Measurements from ENCODE around the gene SYNM.
"Not testable (repeated sequence)": the region's sequence is repeated elsewhere in the genome, so short reads cannot be mapped to it uniquely, and the experiment has no call there.

SYNM gene

DNA sequence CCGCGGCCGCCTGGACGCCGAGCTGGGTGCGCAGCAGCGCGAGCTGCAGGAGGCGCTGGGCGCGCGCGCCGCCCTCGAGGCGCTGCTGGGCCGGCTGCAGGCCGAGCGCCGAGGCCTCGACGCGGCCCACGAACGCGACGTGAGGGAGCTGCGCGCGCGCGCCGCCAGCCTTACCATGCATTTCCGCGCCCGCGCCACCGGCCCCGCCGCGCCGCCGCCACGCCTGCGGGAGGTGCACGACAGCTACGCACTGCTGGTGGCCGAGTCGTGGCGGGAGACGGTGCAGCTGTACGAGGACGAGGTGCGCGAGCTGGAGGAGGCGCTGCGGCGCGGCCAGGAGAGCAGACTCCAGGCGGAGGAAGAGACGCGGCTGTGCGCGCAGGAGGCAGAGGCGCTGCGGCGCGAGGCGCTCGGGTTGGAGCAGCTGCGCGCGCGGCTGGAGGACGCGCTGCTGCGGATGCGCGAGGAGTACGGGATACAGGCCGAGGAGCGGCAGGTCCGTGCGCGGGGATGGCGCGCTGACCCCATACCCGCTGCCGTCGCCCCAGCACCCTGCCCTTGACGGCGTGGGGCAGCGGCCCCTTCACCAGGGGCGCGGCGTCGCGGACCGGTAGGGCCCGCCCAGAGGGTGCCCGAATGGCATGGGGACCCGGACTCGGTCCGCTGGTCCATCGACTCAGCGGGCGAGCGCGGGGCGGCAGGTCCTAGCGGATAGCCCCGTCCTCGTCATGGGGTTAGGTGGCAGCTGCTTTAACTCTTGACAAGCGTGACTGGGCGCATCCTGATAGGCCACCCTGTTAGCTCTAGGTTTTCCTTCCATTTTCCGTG lies 848 bp downstream of the SYNM start:
- DNase-seq (ENCODE audit: low spot score): peak; percentile 41

- DNase-seq (ENCODE audit: low spot score): no peak
Measured at GRCh38 chr15:99106417-99107220, 1.7 kb downstream of the SYNM start.

- no peak for DNase-seq (ENCODE audit: low spot score)
Measured at GRCh38 chr15:99108993-99109392, 4.1 kb downstream of the SYNM start.

DNA sequence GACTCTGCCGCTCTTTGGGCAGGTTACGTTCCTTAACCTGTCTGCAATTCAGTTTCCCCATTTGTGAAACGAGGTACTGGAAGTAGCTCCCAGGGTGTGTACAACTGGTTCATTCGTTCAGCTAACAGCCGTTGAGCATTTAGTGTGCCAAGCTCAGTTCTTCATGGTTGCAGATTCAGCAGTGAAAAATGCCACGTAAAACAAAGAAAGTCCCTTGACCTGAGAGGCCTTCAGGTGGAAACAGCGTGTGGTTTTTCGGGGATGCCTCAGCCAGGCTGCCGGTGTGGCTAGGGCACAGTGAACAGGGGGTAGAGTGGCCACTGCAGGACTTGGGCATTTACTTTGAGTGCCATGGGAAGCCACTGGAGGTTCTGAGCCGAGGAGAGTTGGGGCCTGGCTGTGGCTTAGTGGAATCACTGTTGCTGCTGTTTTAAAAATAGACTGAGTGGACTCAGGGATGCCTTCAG lies 4.7 kb downstream of the SYNM start:
- DNase-seq (ENCODE audit: low spot score): no peak

DNA sequence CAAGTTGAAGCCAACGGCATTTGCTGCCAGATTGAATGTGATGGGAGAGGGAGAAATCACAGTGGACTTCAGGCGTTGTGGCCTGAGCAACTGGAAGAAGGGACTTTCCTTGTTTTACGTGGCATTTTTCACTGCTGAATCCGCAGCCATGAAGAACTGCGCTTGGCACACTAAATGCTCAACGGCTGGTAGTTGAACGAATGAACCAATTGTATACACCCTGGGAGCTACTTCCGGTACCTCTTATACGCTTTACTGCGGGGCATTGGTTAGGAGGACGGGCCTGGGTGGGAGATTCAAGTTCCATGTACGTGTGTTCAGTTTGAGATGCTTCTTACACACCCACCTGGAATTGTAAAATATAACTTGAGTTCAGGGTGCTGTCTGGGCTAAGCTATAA lies 5.2 kb downstream of the SYNM start:
- no peak for DNase-seq (ENCODE audit: low spot score)

GRCh38 chr15:99110581-99111320 lies 5.9 kb downstream of the SYNM start:
- DNase-seq (ENCODE audit: low spot score): no peak

- not testable (repeated sequence) for DNase-seq (ENCODE audit: low spot score)
Measured at GRCh38 chr15:99111641-99112040, 6.8 kb downstream of the SYNM start.

GRCh38 chr15:99113547-99114271 lies 8.8 kb downstream of the SYNM start:
- no peak for DNase-seq (ENCODE audit: low spot score)

- no peak for DNase-seq (ENCODE audit: low spot score)
Measured at GRCh38 chr15:99114511-99115299, 9.8 kb downstream of the SYNM start.

GRCh38 chr15:99115300-99116215 lies 10.7 kb downstream of the SYNM start:
- no peak for DNase-seq (ENCODE audit: low spot score)

- DNase-seq (ENCODE audit: low spot score): no peak
Measured at GRCh38 chr15:99117111-99117510, 12.2 kb downstream of the SYNM start.

- no peak for DNase-seq (ENCODE audit: low spot score)
Measured at GRCh38 chr15:99117563-99118257, 12.8 kb downstream of the SYNM start.

GRCh38 chr15:99118258-99118632 lies 13.4 kb downstream of the SYNM start:
- no peak for DNase-seq (ENCODE audit: low spot score)

DNA sequence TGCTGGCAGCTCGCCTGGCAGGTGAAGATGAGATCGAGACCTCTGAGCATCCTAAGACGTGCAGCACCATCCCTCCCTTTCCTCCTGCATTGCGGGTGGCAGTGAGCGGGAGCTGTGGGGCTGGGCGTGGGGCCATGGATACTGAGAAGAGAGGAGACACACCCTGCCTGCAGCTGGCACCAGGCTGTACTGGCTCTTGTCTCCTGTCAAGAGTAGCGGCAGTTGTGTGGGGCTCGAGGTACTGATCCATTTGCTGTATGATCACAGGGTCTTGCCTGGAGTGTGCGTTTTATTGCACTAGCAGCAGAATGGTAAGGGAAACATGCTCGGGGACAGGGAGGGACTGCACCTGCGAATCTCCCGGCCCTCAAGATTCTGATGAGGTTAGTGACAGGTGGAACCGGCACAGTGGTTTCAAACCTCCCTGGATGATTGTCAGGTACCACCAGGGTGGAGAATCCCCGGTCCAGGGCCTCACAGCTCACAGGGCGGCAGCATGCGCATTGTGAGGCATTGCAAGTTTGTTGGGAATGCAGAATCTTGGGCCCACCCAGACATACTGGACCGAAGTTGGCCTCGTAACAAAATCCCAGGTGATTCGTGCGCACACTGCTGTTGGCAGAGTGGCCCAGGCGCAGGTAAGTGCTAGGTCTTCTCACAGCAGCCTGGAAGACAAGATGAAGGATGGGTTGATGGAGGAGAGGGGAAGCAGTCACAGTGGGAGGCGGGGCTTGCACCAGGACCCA lies 14.1 kb downstream of the SYNM start:
- no peak for DNase-seq (ENCODE audit: low spot score)

DNA sequence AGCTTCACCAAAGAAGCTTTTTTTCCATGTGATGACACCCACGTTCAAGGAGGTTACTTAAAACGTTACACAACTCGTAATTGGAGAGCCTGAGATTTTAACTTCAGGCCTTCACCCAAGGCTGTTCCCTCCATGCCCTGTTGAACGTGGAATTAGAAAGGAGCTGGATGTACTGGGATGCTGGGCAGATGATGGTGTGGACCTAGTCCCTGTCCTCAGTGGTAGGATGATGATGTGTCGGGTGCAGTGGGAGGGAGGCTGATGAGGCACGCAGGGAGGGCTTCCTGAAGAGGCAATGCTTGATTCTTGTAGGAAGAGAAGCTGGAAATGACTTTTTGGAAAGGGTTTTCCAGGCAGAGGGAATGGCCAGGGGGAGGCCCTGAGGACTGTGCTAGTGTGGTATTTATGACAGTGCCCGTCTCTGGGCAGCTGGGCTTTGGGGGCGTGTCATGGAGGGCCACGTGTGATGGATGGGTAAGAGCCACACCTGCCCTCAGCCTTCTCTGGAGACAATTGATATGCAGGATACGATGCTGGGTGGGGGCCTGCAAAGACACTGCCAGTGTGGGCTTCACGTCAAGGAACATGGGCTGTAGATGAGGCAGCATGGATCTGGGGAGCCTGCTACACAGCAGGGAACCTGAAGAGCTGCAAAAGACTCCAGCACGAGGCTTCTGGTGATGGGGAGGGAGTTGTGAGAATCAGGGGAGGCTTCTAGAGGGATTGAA lies 15.3 kb downstream of the SYNM start:
- no peak for DNase-seq (ENCODE audit: low spot score)

GRCh38 chr15:99121207-99121606 lies 16.3 kb downstream of the SYNM start:
- no peak for DNase-seq (ENCODE audit: low spot score)

DNA sequence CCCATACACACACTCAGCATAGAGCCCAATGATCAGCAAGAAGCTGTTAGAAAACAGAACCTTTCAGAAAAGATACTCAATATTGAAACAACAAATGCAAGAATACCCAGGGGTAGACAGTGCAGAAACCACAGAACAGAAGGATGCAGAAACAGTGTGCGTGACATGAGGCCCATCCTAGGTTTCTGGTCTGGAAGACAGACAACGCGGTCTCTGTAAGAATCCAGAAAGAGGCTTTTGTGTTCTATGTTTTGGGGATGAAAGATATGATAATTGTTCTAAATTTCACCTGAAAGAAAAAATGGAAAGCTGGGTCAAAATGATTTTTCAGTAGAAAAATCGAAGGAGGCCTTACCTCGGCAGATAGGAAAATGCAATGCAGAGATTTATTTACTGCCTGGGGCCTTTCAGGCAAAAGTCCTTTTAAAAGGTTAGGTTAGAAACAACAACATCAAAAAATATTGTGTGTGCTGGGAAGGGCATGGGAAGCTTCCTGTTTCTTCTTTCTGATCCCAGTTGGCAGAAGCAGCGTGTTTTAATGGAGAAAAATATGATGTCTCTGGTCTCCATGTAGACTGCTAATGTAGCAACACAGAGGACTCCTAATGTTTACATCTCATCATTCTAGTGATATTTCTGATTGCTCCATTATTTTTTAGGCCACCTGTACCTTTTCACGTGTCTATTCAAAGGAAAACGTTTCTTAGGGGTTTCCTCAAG lies 17.0 kb downstream of the SYNM start:
- no peak for DNase-seq (ENCODE audit: low spot score)
